ENCODE measurements around the gene UBE2E1.

DNA sequence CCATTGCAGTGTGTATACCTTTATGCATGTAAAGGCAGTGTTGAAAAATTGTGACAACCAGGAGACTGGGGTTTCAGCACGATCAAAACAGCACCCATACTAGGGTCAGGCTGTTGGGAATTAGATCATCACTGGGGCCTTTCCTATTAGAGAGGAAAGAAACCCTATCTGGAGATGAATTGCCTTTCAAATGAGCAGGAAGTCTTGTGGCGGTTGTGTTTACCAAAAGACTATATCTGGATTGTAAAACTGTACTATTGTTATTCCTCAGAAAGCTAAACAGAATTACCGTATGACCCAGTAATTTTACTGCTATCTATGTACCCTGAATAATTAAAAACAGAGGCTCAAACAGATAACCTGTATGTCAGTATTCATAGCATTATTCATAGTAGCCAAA lies 10.1 kb downstream of the UBE2E1 start:
- TF ChIP-seq, protein P1, sequence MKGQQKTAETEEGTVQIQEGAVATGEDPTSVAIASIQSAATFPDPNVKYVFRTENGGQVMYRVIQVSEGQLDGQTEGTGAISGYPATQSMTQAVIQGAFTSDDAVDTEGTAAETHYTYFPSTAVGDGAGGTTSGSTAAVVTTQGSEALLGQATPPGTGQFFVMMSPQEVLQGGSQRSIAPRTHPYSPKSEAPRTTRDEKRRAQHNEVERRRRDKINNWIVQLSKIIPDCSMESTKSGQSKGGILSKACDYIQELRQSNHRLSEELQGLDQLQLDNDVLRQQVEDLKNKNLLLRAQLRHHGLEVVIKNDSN (IDR thresholded peaks at IDR 0.05) = no peak
- no peak for TF ChIP-seq TAF1 (IDR thresholded peaks at IDR 0.05; ENCODE audit: low read depth)
- TF ChIP-seq CEBPB (IDR thresholded peaks at IDR 0.05) = no peak
- no peak for TF ChIP-seq EGR1 (IDR thresholded peaks at IDR 0.05)
- TF ChIP-seq TEAD4 (IDR thresholded peaks at IDR 0.05) = no peak
- TF ChIP-seq, protein P2, sequence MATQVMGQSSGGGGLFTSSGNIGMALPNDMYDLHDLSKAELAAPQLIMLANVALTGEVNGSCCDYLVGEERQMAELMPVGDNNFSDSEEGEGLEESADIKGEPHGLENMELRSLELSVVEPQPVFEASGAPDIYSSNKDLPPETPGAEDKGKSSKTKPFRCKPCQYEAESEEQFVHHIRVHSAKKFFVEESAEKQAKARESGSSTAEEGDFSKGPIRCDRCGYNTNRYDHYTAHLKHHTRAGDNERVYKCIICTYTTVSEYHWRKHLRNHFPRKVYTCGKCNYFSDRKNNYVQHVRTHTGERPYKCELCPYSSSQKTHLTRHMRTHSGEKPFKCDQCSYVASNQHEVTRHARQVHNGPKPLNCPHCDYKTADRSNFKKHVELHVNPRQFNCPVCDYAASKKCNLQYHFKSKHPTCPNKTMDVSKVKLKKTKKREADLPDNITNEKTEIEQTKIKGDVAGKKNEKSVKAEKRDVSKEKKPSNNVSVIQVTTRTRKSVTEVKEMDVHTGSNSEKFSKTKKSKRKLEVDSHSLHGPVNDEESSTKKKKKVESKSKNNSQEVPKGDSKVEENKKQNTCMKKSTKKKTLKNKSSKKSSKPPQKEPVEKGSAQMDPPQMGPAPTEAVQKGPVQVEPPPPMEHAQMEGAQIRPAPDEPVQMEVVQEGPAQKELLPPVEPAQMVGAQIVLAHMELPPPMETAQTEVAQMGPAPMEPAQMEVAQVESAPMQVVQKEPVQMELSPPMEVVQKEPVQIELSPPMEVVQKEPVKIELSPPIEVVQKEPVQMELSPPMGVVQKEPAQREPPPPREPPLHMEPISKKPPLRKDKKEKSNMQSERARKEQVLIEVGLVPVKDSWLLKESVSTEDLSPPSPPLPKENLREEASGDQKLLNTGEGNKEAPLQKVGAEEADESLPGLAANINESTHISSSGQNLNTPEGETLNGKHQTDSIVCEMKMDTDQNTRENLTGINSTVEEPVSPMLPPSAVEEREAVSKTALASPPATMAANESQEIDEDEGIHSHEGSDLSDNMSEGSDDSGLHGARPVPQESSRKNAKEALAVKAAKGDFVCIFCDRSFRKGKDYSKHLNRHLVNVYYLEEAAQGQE (IDR thresholded peaks at IDR 0.05; ENCODE audit: low read depth) = no peak
- TF ChIP-seq, protein P3, sequence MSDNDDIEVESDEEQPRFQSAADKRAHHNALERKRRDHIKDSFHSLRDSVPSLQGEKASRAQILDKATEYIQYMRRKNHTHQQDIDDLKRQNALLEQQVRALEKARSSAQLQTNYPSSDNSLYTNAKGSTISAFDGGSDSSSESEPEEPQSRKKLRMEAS (IDR thresholded peaks at IDR 0.05) = no peak
- TF ChIP-seq RAD21 (IDR thresholded peaks at IDR 0.05; ENCODE audit: low read depth) = no peak
- no peak for TF ChIP-seq TCF12 (IDR thresholded peaks at IDR 0.05; ENCODE audit: low read depth)
- no peak for TF ChIP-seq CREB1 (IDR thresholded peaks at IDR 0.05; ENCODE audit: low read depth)
- no peak for TF ChIP-seq ZBTB7A (IDR thresholded peaks at IDR 0.05; ENCODE audit: low read depth)

Data from Ishikawa (cell line).